ENCODE data around the gene ACD.

The ACD gene

DNA sequence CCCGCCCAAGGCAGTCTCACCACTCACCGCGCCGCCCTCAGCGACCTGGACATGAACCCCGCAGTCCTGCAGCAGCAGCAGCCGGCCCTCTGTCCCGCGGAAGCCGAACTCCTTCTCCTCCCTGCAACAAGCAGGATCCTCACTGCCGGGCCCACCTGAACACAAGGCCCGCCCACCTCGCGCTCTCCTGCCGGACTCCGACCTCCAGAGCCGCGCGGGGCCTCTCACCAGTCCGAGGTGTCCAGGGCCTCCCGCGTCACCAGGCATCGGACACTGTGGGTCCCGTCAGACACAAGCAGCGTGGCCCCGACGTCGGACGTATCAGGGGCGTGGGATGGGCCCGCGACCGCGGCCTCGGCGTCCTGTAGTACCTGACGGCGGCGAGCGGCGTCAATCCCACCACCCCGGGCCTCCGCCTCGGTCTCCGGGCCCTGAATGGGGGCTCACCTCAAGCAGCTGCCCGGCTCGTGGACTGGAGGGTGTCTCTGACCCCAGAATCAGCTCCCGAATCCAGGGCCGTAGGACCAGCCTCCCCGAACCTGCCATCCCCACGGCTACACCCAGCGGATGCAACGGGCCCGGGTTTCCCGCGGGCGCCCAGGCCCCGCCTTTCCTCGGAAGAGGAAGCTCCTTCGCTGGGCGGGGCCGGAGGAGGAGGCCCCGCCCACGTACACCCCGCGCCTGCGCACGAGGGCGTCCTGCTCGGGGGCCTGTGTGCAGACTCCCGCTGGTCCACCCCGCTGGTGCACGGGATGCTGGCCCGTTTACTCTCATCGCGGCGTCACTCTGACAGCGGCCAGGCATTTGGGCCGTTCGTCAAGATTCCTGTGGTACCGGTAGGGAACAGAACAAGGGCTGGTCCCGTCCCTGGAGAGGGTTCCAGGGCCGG is at the start of gene ACD:
TSS of gene ACD (minus strand) at position 586 of the 889 bp plus-strand sequence. CDS start at position 546, 40 bp downstream.
- TF ChIP-seq, protein P1, sequence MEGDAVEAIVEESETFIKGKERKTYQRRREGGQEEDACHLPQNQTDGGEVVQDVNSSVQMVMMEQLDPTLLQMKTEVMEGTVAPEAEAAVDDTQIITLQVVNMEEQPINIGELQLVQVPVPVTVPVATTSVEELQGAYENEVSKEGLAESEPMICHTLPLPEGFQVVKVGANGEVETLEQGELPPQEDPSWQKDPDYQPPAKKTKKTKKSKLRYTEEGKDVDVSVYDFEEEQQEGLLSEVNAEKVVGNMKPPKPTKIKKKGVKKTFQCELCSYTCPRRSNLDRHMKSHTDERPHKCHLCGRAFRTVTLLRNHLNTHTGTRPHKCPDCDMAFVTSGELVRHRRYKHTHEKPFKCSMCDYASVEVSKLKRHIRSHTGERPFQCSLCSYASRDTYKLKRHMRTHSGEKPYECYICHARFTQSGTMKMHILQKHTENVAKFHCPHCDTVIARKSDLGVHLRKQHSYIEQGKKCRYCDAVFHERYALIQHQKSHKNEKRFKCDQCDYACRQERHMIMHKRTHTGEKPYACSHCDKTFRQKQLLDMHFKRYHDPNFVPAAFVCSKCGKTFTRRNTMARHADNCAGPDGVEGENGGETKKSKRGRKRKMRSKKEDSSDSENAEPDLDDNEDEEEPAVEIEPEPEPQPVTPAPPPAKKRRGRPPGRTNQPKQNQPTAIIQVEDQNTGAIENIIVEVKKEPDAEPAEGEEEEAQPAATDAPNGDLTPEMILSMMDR (conservative IDR thresholded peaks at IDR 0.05), result no peak
- peak; percentile 74; the same call in 1 of the 2 replicates for TF ChIP-seq ZFX (IDR thresholded peaks at IDR 0.05)
- peak within 1 kb of the TSS; percentile 80 for H3K27ac ChIP-seq

DNA sequence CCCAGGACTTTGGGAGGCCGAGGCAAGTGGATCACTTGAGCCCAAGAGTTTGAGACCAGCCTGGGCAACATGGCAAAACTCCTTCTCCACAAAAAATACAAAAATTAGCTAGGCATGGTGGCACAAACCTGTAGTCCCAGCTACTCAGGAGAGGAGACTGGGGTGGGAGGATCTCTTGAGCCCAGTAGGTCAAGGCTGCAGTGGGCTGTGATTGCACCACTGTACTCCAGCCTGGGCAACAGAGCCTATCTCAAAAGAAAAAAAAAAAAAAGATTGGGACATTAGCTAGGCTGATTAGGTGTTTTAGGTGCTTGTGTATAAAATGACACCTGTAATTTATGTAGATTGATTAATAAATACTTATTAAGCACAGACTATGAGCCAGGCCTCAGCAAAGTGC is 49.0 kb upstream of the ACD start:
- TF ChIP-seq, protein P1 (conservative IDR thresholded peaks at IDR 0.05), result no peak
- no peak for TF ChIP-seq ZFX (IDR thresholded peaks at IDR 0.05)
- no peak overlapping the region for H3K27ac ChIP-seq

DNA sequence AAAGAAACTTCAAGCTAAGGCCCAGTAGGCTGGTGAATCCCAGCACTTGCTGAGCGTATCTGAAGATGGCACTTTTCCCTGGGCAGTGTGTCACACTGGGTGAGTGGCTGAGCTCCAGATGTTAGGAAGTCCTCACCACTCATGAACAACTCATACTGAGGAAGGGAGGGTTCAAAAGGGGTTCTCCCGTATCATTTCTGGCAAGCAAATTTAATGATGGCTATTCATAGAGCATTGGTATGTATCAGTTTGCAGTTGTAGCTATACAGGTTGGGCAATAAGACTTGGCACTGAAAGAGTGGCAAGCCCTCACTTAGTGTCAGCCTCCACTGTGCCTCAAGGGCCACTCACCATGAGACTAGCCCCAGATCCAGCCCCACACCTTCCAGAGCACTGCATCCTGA is 48.3 kb upstream of the ACD start:
- no peak overlapping the region for H3K27ac ChIP-seq

DNA sequence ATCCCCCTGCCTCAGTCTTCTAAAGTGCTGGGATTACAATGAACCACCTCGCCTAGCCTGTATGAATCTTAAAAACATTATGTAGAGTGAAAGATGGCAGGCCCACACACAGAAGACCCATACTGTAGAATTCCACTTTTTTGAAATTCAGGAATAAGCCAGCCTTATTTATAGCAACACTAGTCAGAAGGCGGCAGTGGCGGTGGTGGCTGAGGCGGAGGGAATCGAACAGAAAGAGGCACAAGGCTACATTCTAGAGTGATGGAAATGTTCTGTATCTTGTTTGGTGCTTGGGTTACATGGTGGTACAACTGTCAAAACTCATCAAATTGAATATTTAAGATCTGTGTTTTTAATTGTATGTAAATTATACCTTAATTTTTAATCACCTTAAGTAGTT is 47.7 kb upstream of the ACD start:
- no peak overlapping the region for H3K27ac ChIP-seq
- no peak for TF ChIP-seq ZFX (IDR thresholded peaks at IDR 0.05)
- TF ChIP-seq, protein P1 (conservative IDR thresholded peaks at IDR 0.05), result no peak

More for the DNA sequence above, 48.3 kb upstream of the ACD start:
- TF ChIP-seq, protein P1 (conservative IDR thresholded peaks at IDR 0.05), result no peak
- no peak for TF ChIP-seq ZFX (IDR thresholded peaks at IDR 0.05)

DNA sequence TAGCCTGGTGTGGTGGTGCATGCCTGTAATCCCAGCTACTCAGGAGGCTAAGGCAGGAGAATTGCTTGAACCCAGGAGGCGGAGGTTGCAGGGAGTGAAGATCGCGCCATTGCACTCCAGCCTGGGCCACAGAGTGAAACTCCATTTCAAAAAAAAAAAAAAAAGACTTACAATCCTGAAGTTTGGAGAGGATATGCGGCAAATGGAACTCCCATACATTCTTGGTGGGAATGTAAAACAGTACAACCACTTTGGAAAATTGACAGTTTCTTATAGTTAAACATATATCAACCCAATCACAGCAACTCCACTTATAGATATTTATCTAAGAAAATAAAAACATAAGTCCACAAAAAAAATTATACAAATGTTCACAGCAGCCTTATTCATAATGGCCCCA is 47.1 kb upstream of the ACD start:
- H3K27ac ChIP-seq, result no peak overlapping the region
- no peak for TF ChIP-seq ZFX (IDR thresholded peaks at IDR 0.05)
- TF ChIP-seq, protein P1 (conservative IDR thresholded peaks at IDR 0.05), result no peak

DNA sequence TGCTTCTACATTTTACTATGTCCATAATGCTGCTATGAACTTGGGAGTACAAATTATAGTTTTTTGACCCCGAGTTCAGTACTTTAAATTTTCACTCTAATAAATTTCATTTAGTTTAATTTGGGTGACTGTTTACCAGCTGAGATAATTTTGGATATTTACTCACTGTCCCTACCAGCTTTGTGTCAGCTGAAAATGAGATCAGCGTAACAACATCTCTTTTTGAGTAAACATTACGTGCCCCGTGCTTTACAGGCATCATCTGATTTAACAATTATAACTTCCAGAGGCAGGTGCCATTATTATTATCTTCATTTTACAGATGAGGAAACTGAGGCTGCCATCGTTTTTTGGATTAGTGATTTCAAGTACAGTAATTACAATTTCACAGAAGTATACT is 44.0 kb upstream of the ACD start:
- TF ChIP-seq, protein P1 (conservative IDR thresholded peaks at IDR 0.05), result no peak
- TF ChIP-seq ZFX (IDR thresholded peaks at IDR 0.05), result no peak
- H3K27ac ChIP-seq, result no peak overlapping the region

DNA sequence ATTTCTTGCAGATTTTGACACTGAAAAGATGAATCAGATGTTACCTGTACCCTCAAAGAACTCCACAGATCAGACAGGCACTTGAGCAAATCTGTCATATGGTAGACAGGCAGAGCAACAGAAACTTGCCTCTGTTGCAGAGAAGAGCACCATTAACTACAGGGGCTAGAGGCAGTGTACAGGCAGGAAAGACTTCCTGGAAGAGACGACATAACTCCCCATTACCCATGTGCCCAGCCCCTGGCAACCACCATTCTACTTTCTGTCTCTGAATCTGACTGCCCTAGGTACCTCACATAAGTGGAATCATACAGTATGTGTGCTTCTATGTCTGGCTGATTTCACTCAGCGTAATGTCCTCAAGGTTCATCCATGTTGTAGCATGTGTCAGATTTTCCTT is 43.6 kb upstream of the ACD start:
- no peak for TF ChIP-seq ZFX (IDR thresholded peaks at IDR 0.05)
- TF ChIP-seq, protein P1 (conservative IDR thresholded peaks at IDR 0.05), result no peak

More for the DNA sequence above, 43.6 kb upstream of the ACD start:
- no peak overlapping the region for H3K27ac ChIP-seq

Data from C4-2B (cell line).